Endothelial cell of umbilical vein (primary cell): ENCODE results near the gene KLHL10. TPM values are rescaled to one million over a fixed set of nuclear protein-coding genes. Genes with fewer than 3 reads are reported as not detected.
"Not testable (repeated sequence)": the region's sequence is repeated elsewhere in the genome, so short reads cannot be mapped to it uniquely, and the experiment has no call there.

Experiments
- BruUV-seq: library from RNA; stranded (reverse); fragments of 400-500 nt; replicated peaks from 2 replicates; lab custom pipeline; 2021; lab: Mats Ljungman, UMichigan
- CTCF ChIA-PET: fragments of 300-600, 350-600 bp; sonication (Branson Sonifier 250); formaldehyde crosslinking; loops from one replicate; lab custom pipeline; 2021; ENCODE audit warnings: antibody characterized with exemption, inconsistent platforms; lab: Charles Lee
- POLR2A ChIA-PET: fragments of 300-600, 350-600 bp; sonication (Branson Sonifier 250); formaldehyde crosslinking; loops from one replicate; lab custom pipeline; 2021; ENCODE audit warnings: antibody characterized with exemption, inconsistent platforms; lab: Charles Lee
- DNase-seq: peaks from one replicate; pipeline ENCODE4 v3.0.0-alpha.2; 2011; ENCODE audit warnings: low read depth, low spot score
- FAIRE-seq: peaks from 2 replicates; lab custom pipeline; 2011; peaks lifted over from hg19 to GRCh38; lab: Jason Lieb, UNC
- H2AFZ ChIP-seq: 2 replicates; pipeline ENCODE4 v1.6.0; 2012; ENCODE audit warnings: low read depth, low read length, control low read depth, inconsistent platforms
- H3K27ac ChIP-seq: 2 replicates; pipeline ENCODE4 v1.5.1; 2011; ENCODE audit warnings: low read depth, mild to moderate bottlenecking, control low read depth, low read length, moderate library complexity; ENCODE audit not compliant: insufficient read depth
- H3K27me3 ChIP-seq, 2 experiments: 2 replicates each; pipeline versions ENCODE4 v1.6.0 to v1.6.1; 2011; ENCODE audit warnings: low read length in 2 of 2, mixed read lengths in 1 of 2; ENCODE audit not compliant: control insufficient read depth in 2 of 2, insufficient read depth in 2 of 2
- H3K36me3 ChIP-seq, 2 experiments: 2 replicates in 1 of 2; 3 replicates in 1 of 2; pipeline ENCODE4 v1.5.1; 2011; ENCODE audit warnings: low read length in 2 of 2, mild to moderate bottlenecking in 1 of 2, moderate library complexity in 1 of 2; ENCODE audit not compliant: control insufficient read depth in 2 of 2, insufficient read depth in 2 of 2; ENCODE audit errors: extremely low read depth in 1 of 2
- H3K4me1 ChIP-seq: 3 replicates; pipeline ENCODE4 v1.5.1; 2011; ENCODE audit warnings: mild to moderate bottlenecking, low read length; ENCODE audit not compliant: control insufficient read depth, insufficient read depth; ENCODE audit errors: extremely low read depth
- H3K4me2 ChIP-seq: 2 replicates; pipeline ENCODE4 v1.6.1; 2011; ENCODE audit warnings: low read length, control low read depth, mixed read lengths; ENCODE audit not compliant: insufficient read depth
- H3K4me3 ChIP-seq, 3 experiments: fragments of 200-600 bp in 1 of 3; sonication (generic), shearing (Covaris generic) in 1 of 3; replicated peaks in 1 of 3; 2 replicates each; pipeline ENCODE4 v1.5.1; 2011 to 2016; ENCODE audit warnings: control low read depth in 3 of 3, low read length in 3 of 3, mild to moderate bottlenecking in 2 of 3, inconsistent platforms in 1 of 3, low read depth in 1 of 3, moderate library complexity in 1 of 3; ENCODE audit not compliant: insufficient read depth in 1 of 3
- H3K79me2 ChIP-seq: 2 replicates; pipeline ENCODE4 v1.6.0; 2012; ENCODE audit warnings: low read length, inconsistent platforms; ENCODE audit not compliant: control insufficient read depth, insufficient read depth
- H3K9ac ChIP-seq: replicated peaks from 2 replicates; pipeline ENCODE3; 2011; ENCODE audit warnings: low read length, control low read depth; ENCODE audit not compliant: insufficient read depth; ENCODE audit errors: extremely low read depth
- H3K9me1 ChIP-seq: replicated peaks from 3 replicates; pipeline ENCODE4 v1.6.0; 2011; ENCODE audit warnings: mild to moderate bottlenecking, low read length; ENCODE audit not compliant: control insufficient read depth, insufficient read depth; ENCODE audit errors: extremely low read depth
- H3K9me3 ChIP-seq: replicated peaks from 2 replicates; pipeline ENCODE4 v1.5.1; 2012; ENCODE audit warnings: low read length, inconsistent platforms; ENCODE audit not compliant: control insufficient read depth, insufficient read depth
- H4K20me1 ChIP-seq: replicated peaks from 2 replicates; pipeline ENCODE3; 2011; ENCODE audit warnings: mild to moderate bottlenecking, low read length; ENCODE audit not compliant: control insufficient read depth, insufficient read depth; ENCODE audit errors: extremely low read depth
- EZH2 ChIP-seq: IDR thresholded peaks from 2 replicates; pipeline ENCODE4 v1.6.1; 2012; ENCODE audit warnings: borderline replicate concordance, low read depth, mild to moderate bottlenecking, moderate library complexity, low read length, inconsistent platforms; ENCODE audit not compliant: severe bottlenecking
- FOS ChIP-seq: IDR thresholded peaks from 2 replicates; pipeline ENCODE4 v1.6.1; 2011; ENCODE audit warnings: mild to moderate bottlenecking, low read length, moderate library complexity, borderline replicate concordance; ENCODE audit not compliant: insufficient read depth
- GATA2 ChIP-seq: IDR thresholded peaks from 2 replicates; pipeline ENCODE4 v1.7.0; 2011; ENCODE audit warnings: low read depth, mild to moderate bottlenecking, moderate library complexity, mixed read lengths, low read length; ENCODE audit not compliant: insufficient read length, insufficient read depth
- JUN ChIP-seq: IDR thresholded peaks from 2 replicates; pipeline ENCODE4 v1.6.1; 2011; ENCODE audit warnings: borderline replicate concordance, low read depth; ENCODE audit not compliant: insufficient read length, insufficient read depth
- MYC ChIP-seq: IDR thresholded peaks from one replicate; pipeline ENCODE4 v1.6.1; 2011; ENCODE audit warnings: mild to moderate bottlenecking, low read depth, low read length
- POLR2A ChIP-seq: IDR thresholded peaks from 2 replicates; pipeline ENCODE4 v1.6.1; 2012; ENCODE audit warnings: low read depth, mild to moderate bottlenecking, control low read depth, low read length
- POLR2AphosphoS5 ChIP-seq: IDR thresholded peaks from 2 replicates; pipeline ENCODE4 v1.6.1; 2012; ENCODE audit warnings: low read depth, mild to moderate bottlenecking, control low read depth, low read length, moderate library complexity; ENCODE audit not compliant: insufficient read depth
- dilution Hi-C: fragments of 300-500 bp; cut with MboI; formaldehyde crosslinking; loops from one replicate; pipeline ENCODE4 v1.15.0; 2019; ENCODE audit warnings: low sequenced_read_pairs; ENCODE audit not compliant: extremely low pct_ligation_motif_present
- intact Hi-C: fragments of 100-400 bp; cut with micrococcal nuclease; formaldehyde crosslinking; loops from one replicate; pipeline ENCODE4 v1.10.0; 2022
- polyA plus RNA-seq, 4 experiments: library from polyadenylated mRNA; depleted of rRNA in 3 of 4; stranded (reverse) in 3 of 4; unstranded in 1 of 4; fragments of >200 nt; gene quantifications; 2 replicates each; pipeline versions ENCODE4 v1.2.1 to v1.2.3, GENCODE V29; 2011 to 2012; ENCODE audit warnings: missing spikeins in 1 of 4
- total RNA-seq: library from RNA; stranded (reverse); gene quantifications from 2 replicates; pipeline ENCODE4 v1.2.3, GENCODE V29; 2021
- TF ChIP-seq, protein P1 (sequence below), 2 donors: IDR thresholded peaks; 1 replicate in 1 of 2; 2 replicates in 1 of 2; pipeline ENCODE4 v1.5.1; 2011; ENCODE audit warnings: low read length in 2 of 2, mild to moderate bottlenecking in 2 of 2, moderate library complexity in 2 of 2, control low read depth in 1 of 2, inconsistent platforms in 1 of 2, low read depth in 1 of 2; ENCODE audit not compliant: insufficient read depth in 1 of 2; ENCODE audit errors: extremely low read depth in 1 of 2
- TF ChIP-seq, protein P2 (sequence below): IDR thresholded peaks from 2 replicates; pipeline ENCODE4 v1.6.1; 2011; ENCODE audit not compliant: insufficient read depth, insufficient read length

The KLHL10 gene
- total and polyA plus RNA-seq, 2 donors (not counting 3 experiments of a cell fraction or from before 2014, with no cell fraction given), result 0.10 TPM; not detected in 1

DNA sequence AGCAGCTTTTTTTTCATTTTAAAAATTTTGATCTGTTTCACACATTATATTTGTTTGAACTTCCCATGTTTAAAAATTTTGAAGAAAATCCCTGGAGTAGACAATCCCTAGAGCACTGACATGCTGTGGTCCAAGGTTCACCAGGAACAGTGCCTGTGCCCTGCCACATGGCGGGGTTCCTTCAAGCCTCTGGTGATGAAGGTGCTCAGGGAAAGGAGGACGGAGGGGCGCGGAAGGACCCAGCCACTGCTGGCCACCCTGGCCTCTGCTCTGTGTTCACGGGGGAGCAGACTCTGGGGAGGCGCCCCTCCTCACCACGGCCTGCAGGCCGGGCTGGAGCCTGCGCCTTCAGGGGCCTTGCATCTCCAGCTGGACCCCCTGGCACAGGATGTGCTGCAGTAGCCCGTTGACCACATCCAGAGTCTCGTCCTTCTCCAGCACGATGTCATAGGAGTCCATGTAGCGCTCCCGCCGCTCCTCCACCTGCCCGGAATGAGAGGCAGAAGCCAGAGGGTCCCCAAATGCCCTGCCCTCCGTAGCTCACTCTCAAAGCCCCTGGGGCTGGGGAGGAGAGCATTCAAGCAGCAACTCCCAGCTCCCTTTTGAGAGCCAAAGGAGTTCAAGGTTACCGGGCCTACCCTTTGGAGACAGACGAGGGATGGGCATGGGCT lies 12.3 kb upstream of the KLHL10 start:
- no peaks in the 10 kb centered on the region for H3K9me1 ChIP-seq
- ChIA-PET POLR2A (no interaction called here), CTCF (interaction anchor here (1.3 kb wide), 1 partner anchor 16 kb away, joined by 4 read pairs; no protein-coding TSS in a partner anchor)
- no peak overlapping the region for H3K27ac ChIP-seq
- H3K9ac ChIP-seq, result no peak overlapping the region
- H3K4me2 ChIP-seq, result no peak overlapping the region
- FAIRE-seq, result no peak
- no peaks in the 10 kb centered on the region for H3K27me3 ChIP-seq
- no peaks in the 10 kb centered on the region for H3K9me3 ChIP-seq
- TF ChIP-seq POLR2A (no peak), FOS (no peak), POLR2AphosphoS5 (no peak), GATA2 (no peak), MYC (no peak), JUN (no peak), EZH2 (no peak)
- TF ChIP-seq, protein P1, sequence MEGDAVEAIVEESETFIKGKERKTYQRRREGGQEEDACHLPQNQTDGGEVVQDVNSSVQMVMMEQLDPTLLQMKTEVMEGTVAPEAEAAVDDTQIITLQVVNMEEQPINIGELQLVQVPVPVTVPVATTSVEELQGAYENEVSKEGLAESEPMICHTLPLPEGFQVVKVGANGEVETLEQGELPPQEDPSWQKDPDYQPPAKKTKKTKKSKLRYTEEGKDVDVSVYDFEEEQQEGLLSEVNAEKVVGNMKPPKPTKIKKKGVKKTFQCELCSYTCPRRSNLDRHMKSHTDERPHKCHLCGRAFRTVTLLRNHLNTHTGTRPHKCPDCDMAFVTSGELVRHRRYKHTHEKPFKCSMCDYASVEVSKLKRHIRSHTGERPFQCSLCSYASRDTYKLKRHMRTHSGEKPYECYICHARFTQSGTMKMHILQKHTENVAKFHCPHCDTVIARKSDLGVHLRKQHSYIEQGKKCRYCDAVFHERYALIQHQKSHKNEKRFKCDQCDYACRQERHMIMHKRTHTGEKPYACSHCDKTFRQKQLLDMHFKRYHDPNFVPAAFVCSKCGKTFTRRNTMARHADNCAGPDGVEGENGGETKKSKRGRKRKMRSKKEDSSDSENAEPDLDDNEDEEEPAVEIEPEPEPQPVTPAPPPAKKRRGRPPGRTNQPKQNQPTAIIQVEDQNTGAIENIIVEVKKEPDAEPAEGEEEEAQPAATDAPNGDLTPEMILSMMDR (IDR thresholded peaks at IDR 0.05; ENCODE audit: extremely low read depth in 1 of 2, insufficient read depth in 1 of 2, low read depth in 1 of 2, low read length in 2 of 2), result no peak
- TF ChIP-seq, protein P2, sequence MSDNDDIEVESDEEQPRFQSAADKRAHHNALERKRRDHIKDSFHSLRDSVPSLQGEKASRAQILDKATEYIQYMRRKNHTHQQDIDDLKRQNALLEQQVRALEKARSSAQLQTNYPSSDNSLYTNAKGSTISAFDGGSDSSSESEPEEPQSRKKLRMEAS, result no peak
- no peak overlapping the region for H3K4me3 ChIP-seq
- H3K79me2 ChIP-seq, result no peaks in the 10 kb centered on the region
- dilution Hi-C loops (no loop called here), intact Hi-C loops (no loop called here)
- H3K4me1 ChIP-seq, result no peaks in the 10 kb centered on the region
- H3K36me3 ChIP-seq, result peaks cover 8 to 22% of the 10 kb centered on the region in 2 experiments
- no peak for DNase-seq
- H4K20me1 ChIP-seq, result no peaks in the 10 kb centered on the region
- BruUV-seq, result no TSS peak
- no peak overlapping the region for H2AFZ ChIP-seq

DNA sequence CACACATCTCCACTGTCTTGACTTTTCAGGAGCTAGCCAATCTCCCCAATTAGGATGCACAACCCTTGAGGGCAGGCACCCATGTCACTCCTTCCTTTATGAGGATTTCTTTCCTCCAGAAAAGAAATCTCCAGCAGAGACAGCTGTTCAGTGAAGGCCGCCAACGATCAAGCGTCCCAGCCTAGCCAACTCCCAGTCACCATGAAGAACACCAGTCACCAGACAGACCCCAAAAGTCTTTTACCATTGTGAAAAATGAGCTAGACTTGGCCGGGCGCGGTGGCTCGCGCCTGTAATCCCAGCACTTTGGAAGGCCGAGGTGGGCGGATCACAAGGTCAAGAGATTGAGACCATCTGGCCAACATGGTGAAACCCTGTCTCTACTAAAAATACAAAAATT lies 7.7 kb upstream of the KLHL10 start:
- H3K27ac ChIP-seq, H3K9ac ChIP-seq, FAIRE-seq, H3K79me2 ChIP-seq, H3K27me3 ChIP-seq, H2AFZ ChIP-seq, H3K4me1 ChIP-seq, POLR2A ChIA-PET, dilution Hi-C loops, H3K9me3 ChIP-seq, H3K4me3 ChIP-seq, H4K20me1 ChIP-seq, H3K9me1 ChIP-seq, DNase-seq, intact Hi-C loops, BruUV-seq, H3K4me2 ChIP-seq: not testable (repeated sequence)
- CTCF ChIA-PET, result interaction anchor here (0.7 to 1.3 kb wide), 2 partner anchors 12 to 19 kb away, joined by 3 read pairs; partner anchors contain the start of gene P3H4
- peaks cover 8 to 30% of the 10 kb centered on the region in 2 experiments for H3K36me3 ChIP-seq
